CD4-positive, alpha-beta T cell treated with Interleukin-4 for 1 hour (primary cell): ENCODE data around the gene EXOC1.

Source experiments
- DNase-seq, 2 donors: peaks; one replicate each; pipeline ENCODE4 v3.0.0-alpha.2; 2020 to 2022

The EXOC1 gene

GRCh38 chr4:55854129-55854528 is 681 bp downstream of the EXOC1 start:
- no peak for DNase-seq

GRCh38 chr4:55857586-55857985 is 4.1 kb downstream of the EXOC1 start:
- no peak for DNase-seq

- no peak for DNase-seq
Measured at GRCh38 chr4:55859711-55860110, 6.3 kb downstream of the EXOC1 start.

- DNase-seq, result no peak
Measured at GRCh38 chr4:55864577-55865223, 11.3 kb downstream of the EXOC1 start.

GRCh38 chr4:55865228-55865806 is 11.9 kb downstream of the EXOC1 start:
- no peak for DNase-seq

- DNase-seq, result peak in 1 of 2 donors; percentile 27
Measured at GRCh38 chr4:55866290-55866907, 13.0 kb downstream of the EXOC1 start.

GRCh38 chr4:55866973-55867574 is 13.6 kb downstream of the EXOC1 start:
- DNase-seq, result peak; percentile 50 to 70

GRCh38 chr4:55868581-55869090 is 15.2 kb downstream of the EXOC1 start:
- DNase-seq, result no peak

GRCh38 chr4:55871299-55871800 is 17.9 kb downstream of the EXOC1 start:
- DNase-seq, result no peak

GRCh38 chr4:55874831-55875230 is 21.4 kb downstream of the EXOC1 start:
- DNase-seq, result no peak

GRCh38 chr4:55876387-55876786 is 22.9 kb downstream of the EXOC1 start:
- DNase-seq, result no peak

- DNase-seq, result no peak
Measured at GRCh38 chr4:55879224-55879623, 25.8 kb downstream of the EXOC1 start.

GRCh38 chr4:55880652-55881280 is 27.3 kb downstream of the EXOC1 start:
- no peak for DNase-seq

GRCh38 chr4:55884093-55884850 is 30.8 kb downstream of the EXOC1 start:
- DNase-seq, result no peak

GRCh38 chr4:55884851-55885219 is 31.4 kb downstream of the EXOC1 start:
- DNase-seq, result no peak

GRCh38 chr4:55887594-55887993 is 34.1 kb downstream of the EXOC1 start:
- no peak for DNase-seq

- DNase-seq, result no peak
Measured at GRCh38 chr4:55892156-55892555, 38.7 kb downstream of the EXOC1 start.

- no peak for DNase-seq
Measured at GRCh38 chr4:55896622-55897021, 43.2 kb downstream of the EXOC1 start.

GRCh38 chr4:55902677-55903076 is 49.2 kb downstream of the EXOC1 start:
- DNase-seq, result no peak

- DNase-seq, result no peak
Measured at GRCh38 chr4:55903577-55903976, 50.1 kb downstream of the EXOC1 start.

- DNase-seq, result no peak
Measured at GRCh38 chr4:55904576-55904975, 51.1 kb downstream of the EXOC1 start.

- no peak for DNase-seq
Measured at GRCh38 chr4:55906323-55906722, 52.9 kb downstream of the EXOC1 start.
